A549 (cell line): ENCODE measurements around the gene SHANK1. TPM values are rescaled to one million over a fixed set of nuclear protein-coding genes. Genes with fewer than 3 reads are reported as not detected.

Experiments used
- ATAC-seq, 2 experiments: fragments of 200-7000 bp in 1 of 2; fragments of >200 bp in 1 of 2; cut with Nextera tagmentation in 1 of 2; cut with Tn5 transposase in 1 of 2; 3 replicates each; pipeline versions ENCODE4 v1.8.0 to v1.9.1; 2018 to 2020; ENCODE audit warnings: mild to moderate bottlenecking in 1 of 2, moderate library complexity in 1 of 2
- CTCF ChIA-PET: fragments of 300-600 bp; sonication (Branson Sonifier 250); formaldehyde crosslinking; extraction: SDS; loops from one replicate; lab custom pipeline; 2021; ENCODE audit warnings: antibody characterized with exemption, inconsistent platforms; lab: Yijun Ruan, JAX
- POLR2A ChIA-PET: fragments of 350-600 bp; formaldehyde crosslinking; extraction: SDS; loops from one replicate; lab custom pipeline; 2021; ENCODE audit warnings: antibody characterized with exemption, inconsistent platforms; lab: Yijun Ruan, JAX
- DNase-seq, 2 experiments: peaks; one replicate each; pipeline versions ENCODE4 v3.0.0 to v3.0.0-alpha.2; 2011 to 2016; ENCODE audit warnings: low read depth in 1 of 2, low spot score in 1 of 2
- FAIRE-seq: peaks from 2 replicates; lab custom pipeline; 2011; peaks lifted over from hg19 to GRCh38; lab: Jason Lieb, UNC
- H3K27ac ChIP-seq, 2 experiments: fragments of >200 bp; sonication (Bioruptor Twin); formaldehyde crosslinking; 3 replicates each; pipeline ENCODE4 v1.5.1; 2016 to 2017
- H3K4me1 ChIP-seq: fragments of >200 bp; sonication (Bioruptor Twin); formaldehyde crosslinking; 3 replicates; pipeline ENCODE4 v1.6.1; 2016
- H3K4me2 ChIP-seq: fragments of >200 bp; sonication (Bioruptor Twin); formaldehyde crosslinking; 3 replicates; pipeline ENCODE4 v1.6.1; 2016
- H3K4me3 ChIP-seq: fragments of >200 bp; sonication (Bioruptor Twin); formaldehyde crosslinking; 3 replicates; pipeline ENCODE4 v1.5.1; 2016
- H3K9me3 ChIP-seq: fragments of >200 bp; sonication (Bioruptor Twin); formaldehyde crosslinking; 3 replicates; pipeline ENCODE4 v1.6.1; 2016
- ATOH8 ChIP-seq: fragments of 250-450 bp; sonication (Bioruptor Pico); IDR thresholded peaks from 2 replicates; pipeline ENCODE4 v1.5.0; 2020; ENCODE audit warnings: low read depth, mild to moderate bottlenecking, moderate library complexity
- BCL3 ChIP-seq: fragments of >200 bp; sonication (Bioruptor Twin); formaldehyde crosslinking; IDR thresholded peaks from 3 replicates; pipeline ENCODE4 v1.6.1; 2016
- BHLHE40 ChIP-seq: IDR thresholded peaks from 2 replicates; pipeline ENCODE4 v1.6.1; 2012; ENCODE audit warnings: low read depth, low read length, inconsistent platforms
- CBX8 ChIP-seq: fragments of 200-600 bp; sonication (generic); IDR thresholded peaks from 2 replicates; pipeline ENCODE4 v1.6.1; 2016
- CEBPB ChIP-seq, 2 experiments: fragments of >200 bp in 1 of 2; sonication (Bioruptor Twin) in 1 of 2; formaldehyde crosslinking in 1 of 2; IDR thresholded peaks; 2 replicates each; pipeline ENCODE4 v1.6.1; 2012 to 2016
- EHF ChIP-seq: fragments of 250-450 bp; sonication (Bioruptor Pico); IDR thresholded peaks from 2 replicates; pipeline ENCODE4 v1.5.0; 2020; ENCODE audit warnings: mild to moderate bottlenecking
- EHMT2 ChIP-seq: fragments of 200-600 bp; sonication (generic); IDR thresholded peaks from 2 replicates; pipeline ENCODE4 v1.6.1; 2016; ENCODE audit warnings: antibody characterized with exemption, low read depth, mild to moderate bottlenecking, moderate library complexity
- ESRRA ChIP-seq: fragments of 150-350 bp; IDR thresholded peaks from 2 replicates; pipeline ENCODE4 v1.6.1; 2014; ENCODE audit warnings: mild to moderate bottlenecking, low read length, borderline replicate concordance
- FOSB ChIP-seq: fragments of 250-450 bp; sonication (Bioruptor Pico); IDR thresholded peaks from 2 replicates; pipeline ENCODE4 v1.5.0; 2020; ENCODE audit warnings: mild to moderate bottlenecking, moderate library complexity
- HDAC2 ChIP-seq: fragments of 200-600 bp; sonication (generic); IDR thresholded peaks from 2 replicates; pipeline ENCODE4 v1.6.1; 2016
- HEYL ChIP-seq: fragments of 250-450 bp; sonication (Bioruptor Pico); IDR thresholded peaks from 2 replicates; pipeline ENCODE4 v1.8.0; 2021; ENCODE audit warnings: mild to moderate bottlenecking, moderate library complexity
- HOXB13 ChIP-seq: fragments of 250-450 bp; sonication (Bioruptor Pico); IDR thresholded peaks from 2 replicates; pipeline ENCODE4 v1.5.0; 2020; ENCODE audit warnings: low read depth, mild to moderate bottlenecking, moderate library complexity
- HOXB5 ChIP-seq: fragments of 250-450 bp; sonication (Bioruptor Pico); IDR thresholded peaks from 2 replicates; pipeline ENCODE4 v1.5.0; 2020; ENCODE audit warnings: mild to moderate bottlenecking, moderate library complexity
- NR3C1 ChIP-seq: fragments of >200 bp; sonication (Bioruptor Twin); formaldehyde crosslinking; IDR thresholded peaks from 3 replicates; pipeline ENCODE4 v1.6.1; 2017
- PHF8 ChIP-seq: fragments of 200-600 bp; sonication (generic); IDR thresholded peaks from 2 replicates; pipeline ENCODE4 v1.6.1; 2016; ENCODE audit warnings: low read depth, mild to moderate bottlenecking, antibody characterized with exemption, moderate library complexity, borderline replicate concordance
- POLR2A ChIP-seq: IDR thresholded peaks from 2 replicates; pipeline ENCODE4 v1.6.1; 2012; ENCODE audit warnings: mild to moderate bottlenecking, low read length
- RAD21 ChIP-seq, 2 experiments: fragments of >200 bp in 1 of 2; sonication (Bioruptor Twin) in 1 of 2; formaldehyde crosslinking in 1 of 2; IDR thresholded peaks in 1 of 2; conservative IDR thresholded peaks in 1 of 2; 2 replicates in 1 of 2; 3 replicates in 1 of 2; pipeline ENCODE4 v1.6.1; 2012 to 2018; ENCODE audit warnings: inconsistent platforms in 1 of 2
- RCOR1 ChIP-seq: fragments of 150-350 bp; IDR thresholded peaks from 2 replicates; pipeline ENCODE4 v1.6.1; 2014; ENCODE audit warnings: antibody characterized with exemption, low read length, low read depth
- SREBF2 ChIP-seq: fragments of 450-650 bp; IDR thresholded peaks from 2 replicates; pipeline ENCODE4 v1.6.1; 2014; ENCODE audit warnings: mild to moderate bottlenecking, moderate library complexity
- TFCP2L1 ChIP-seq: fragments of 250-450 bp; sonication (Bioruptor Pico); IDR thresholded peaks from 2 replicates; pipeline ENCODE4 v1.5.0; 2021; ENCODE audit warnings: mild to moderate bottlenecking
- USF2 ChIP-seq: fragments of 450-650 bp; IDR thresholded peaks from 2 replicates; pipeline ENCODE4 v1.6.1; 2014; ENCODE audit warnings: antibody characterized with exemption
- ZNF302 ChIP-seq: fragments of 250-450 bp; sonication (Bioruptor Pico); IDR thresholded peaks from 2 replicates; pipeline ENCODE4 v1.9.0; 2021; ENCODE audit warnings: inconsistent platforms, mild to moderate bottlenecking, moderate library complexity
- WGBS: methylation state at CpG from one replicate; pipeline ENCODE4 v1.1.6; 2017; ENCODE audit errors: missing lambda C conversion rate; 5-methylcytosine and 5-hydroxymethylcytosine counted together
- polyA plus RNA-seq, 4 experiments: library from polyadenylated mRNA; depleted of rRNA in 3 of 4; stranded (reverse); fragments of >200 nt; fragmentation: RNase III in 1 of 4; extraction: RNeasy Plus Mini Kit Qiagen cat#74134 plus additional on column Dnase treatment in 1 of 4; gene quantifications; 2 replicates in 3 of 4; 3 replicates in 1 of 4; pipeline ENCODE4 v1.2.3, GENCODE V29; 2011 to 2017
- TF ChIP-seq, protein P1 (sequence below): IDR thresholded peaks from 2 replicates; pipeline ENCODE4 v1.6.1; 2012

SHANK1 gene
- polyA plus RNA-seq, 2 of the 4 experiments (the other 2 are of a cell fraction), result 0.04 to 0.17 TPM

GRCh38 chr19:50739914-50740426, 20.4 kb upstream of the SHANK1 start:
- WGBS, result 37% methylated on average over 11 of the region's 11 CpGs
- Histone ChIP-seq H3K4me2 (no peak overlapping the region), H3K9me3 (no peaks in the 10 kb centered on the region), H3K27ac (no peak overlapping the region), H3K4me3 (no peak overlapping the region), H3K4me1 (no peaks in the 10 kb centered on the region)
- ChIA-PET POLR2A (no interaction called here), CTCF (interaction anchor here (0.7 to 1.8 kb wide), 3 partner anchors 15 to 37 kb away, joined by 4 to 5 read pairs (median 4); no protein-coding TSS in a partner anchor)
- FAIRE-seq, result no peak
- no peak for ATAC-seq
- no peak for DNase-seq
- TF ChIP-seq HOXB13 (CRISPR knock-in tag), result no peak
- no peak for TF ChIP-seq RAD21 (conservative IDR thresholded peaks at IDR 0.05 in 1 of 2, IDR thresholded peaks at IDR 0.05 in 1 of 2)
- TF ChIP-seq ATOH8 (CRISPR knock-in tag), result no peak
- TF ChIP-seq POLR2A, result no peak
- TF ChIP-seq HDAC2, result no peak
- TF ChIP-seq, all 56 proteins: peak for 0

GRCh38 chr19:50739132-50739913, 19.7 kb upstream of the SHANK1 start:
- FAIRE-seq, result no peak
- Histone ChIP-seq H3K9me3 (no peaks in the 10 kb centered on the region), H3K4me1 (no peaks in the 10 kb centered on the region), H3K4me3 (no peak overlapping the region), H3K4me2 (no peak overlapping the region), H3K27ac (no peak overlapping the region)
- no peak for DNase-seq
- TF ChIP-seq USF2 (no peak), CBX8 (no peak), EHF (CRISPR knock-in tag) (no peak), BCL3 (no peak), TFCP2L1 (CRISPR knock-in tag) (no peak), ZNF302 (CRISPR knock-in tag) (no peak), NR3C1 (no peak), ESRRA (no peak), FOSB (no peak), HEYL (CRISPR knock-in tag) (no peak), RCOR1 (no peak), CEBPB (IDR thresholded peaks at IDR 0.05) (no peak), BHLHE40 (no peak), SREBF2 (no peak), HOXB5 (CRISPR knock-in tag) (no peak), EHMT2 (no peak), HOXB13 (CRISPR knock-in tag) (no peak), PHF8 (no peak)
- TF ChIP-seq, protein P1, sequence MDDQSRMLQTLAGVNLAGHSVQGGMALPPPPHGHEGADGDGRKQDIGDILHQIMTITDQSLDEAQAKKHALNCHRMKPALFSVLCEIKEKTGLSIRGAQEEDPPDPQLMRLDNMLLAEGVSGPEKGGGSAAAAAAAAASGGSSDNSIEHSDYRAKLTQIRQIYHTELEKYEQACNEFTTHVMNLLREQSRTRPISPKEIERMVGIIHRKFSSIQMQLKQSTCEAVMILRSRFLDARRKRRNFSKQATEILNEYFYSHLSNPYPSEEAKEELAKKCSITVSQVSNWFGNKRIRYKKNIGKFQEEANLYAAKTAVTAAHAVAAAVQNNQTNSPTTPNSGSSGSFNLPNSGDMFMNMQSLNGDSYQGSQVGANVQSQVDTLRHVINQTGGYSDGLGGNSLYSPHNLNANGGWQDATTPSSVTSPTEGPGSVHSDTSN, result no peak
- 47% methylated on average over 23 of the region's 23 CpGs for WGBS
- ChIA-PET POLR2A (no interaction called here), CTCF (interaction anchor here (1.5 to 1.8 kb wide), 2 partner anchors 14 to 20 kb away, joined by 3 to 5 read pairs; no protein-coding TSS in a partner anchor)
- ATAC-seq, result peak; percentile 47 to 49; a peak in 5 of 6 replicates
